Measurements from ENCODE around the gene ZDHHC11B. TPM values are rescaled to one million over a fixed set of nuclear protein-coding genes. Genes with fewer than 3 reads are reported as not detected.
A peak's percentile ranks its signal among the peaks of the same experiment; 100 is the strongest.
"Not testable (repeated sequence)": the region's sequence is repeated elsewhere in the genome, so short reads cannot be mapped to it uniquely, and the experiment has no call there.

ZDHHC11B gene
- total RNA-seq, 4 donors from 2014 or later, result 1.1 to 18.9 (median 2.4) TPM; not detected in 1

DNA sequence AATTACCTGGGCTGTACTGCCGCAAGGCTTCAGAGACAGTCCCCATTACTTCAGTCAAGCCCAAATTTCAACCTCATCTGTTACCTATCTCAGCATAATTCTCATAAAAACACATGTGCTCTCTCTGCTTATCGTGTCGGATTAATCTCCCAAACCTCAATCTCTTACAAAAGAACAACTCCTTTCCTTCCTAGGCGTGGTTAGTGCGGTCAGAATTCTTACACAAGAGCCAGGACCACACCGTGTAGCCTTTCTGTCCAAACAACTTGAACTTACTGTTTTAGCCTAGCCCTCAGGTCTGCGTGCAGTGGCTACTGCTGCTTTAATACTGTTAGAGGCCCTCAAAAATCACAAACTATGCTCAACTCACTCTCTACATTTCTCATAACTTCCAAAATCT, 78.4 kb downstream of the ZDHHC11B start:
- in situ Hi-C loops (cut with MboI; ENCODE audit: low pct_ligation_motif_present in 1 of 4, low pct_unique_long_range_greater_than_20kb in 1 of 4, low sequenced_read_pairs in 3 of 4); H3K27me3 ChIP-seq; H3K4me1 ChIP-seq; H3K9me3 ChIP-seq; intact Hi-C loops (cut with DNase I; ENCODE audit: low total_unique reads); H3K27ac ChIP-seq; H3K36me3 ChIP-seq; H3K4me3 ChIP-seq; DNase-seq: not testable (repeated sequence)
- WGBS, 2 donors (ENCODE audit: low coverage in 1 of 2), result 74 to 79% methylated on average over 7 of the region's 7 CpGs

DNA sequence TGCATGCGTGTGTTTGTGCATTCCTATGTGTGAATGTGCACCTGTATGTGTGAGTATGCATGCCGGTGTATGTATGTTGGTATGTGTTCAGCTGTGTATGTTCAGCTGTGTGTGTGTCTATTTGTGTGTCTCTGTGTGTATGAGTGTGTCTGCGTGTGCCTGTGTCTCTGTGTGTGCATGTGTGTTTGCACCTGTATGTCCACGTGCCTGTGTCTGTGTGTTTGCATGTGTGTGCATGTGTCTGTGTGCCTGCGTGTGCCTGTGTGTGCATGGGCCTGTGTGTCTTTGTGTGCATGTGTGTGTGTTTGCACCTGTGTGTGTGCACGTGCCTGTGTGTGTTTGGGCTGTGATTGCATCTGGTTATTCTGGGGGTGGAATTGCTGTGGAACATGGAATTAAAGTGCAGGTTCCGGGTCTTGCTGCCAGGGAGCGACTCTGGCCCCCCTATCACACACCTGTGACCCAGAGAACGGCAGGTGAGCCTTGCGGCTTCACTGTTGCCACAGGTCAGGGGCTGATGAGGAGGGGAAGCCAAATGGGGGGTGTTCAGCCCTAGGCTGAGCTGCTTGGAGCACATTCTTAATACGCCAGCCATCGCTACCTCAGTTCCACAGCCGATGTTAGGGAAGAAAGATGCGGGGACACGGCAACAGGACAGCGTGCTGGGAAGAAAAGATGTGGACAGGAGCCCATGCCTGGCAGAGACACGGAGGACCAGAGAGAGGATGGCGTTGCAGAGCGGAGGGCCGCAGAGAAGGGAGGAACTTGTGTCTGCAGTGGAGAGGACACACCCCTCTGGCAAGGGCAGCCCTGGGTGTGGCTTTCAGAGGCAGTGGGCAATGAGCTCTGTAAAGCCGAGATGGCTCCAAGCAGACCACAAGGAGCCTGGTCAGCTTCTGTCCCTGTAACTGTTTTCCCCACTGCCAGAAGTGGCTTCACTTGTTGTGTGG, 87.5 kb downstream of the ZDHHC11B start:
- H3K4me3 ChIP-seq; H3K27me3 ChIP-seq; H3K36me3 ChIP-seq; DNase-seq; H3K4me1 ChIP-seq; intact Hi-C loops (cut with DNase I; ENCODE audit: low total_unique reads); H3K27ac ChIP-seq: not testable (repeated sequence)
- WGBS, 2 donors (ENCODE audit: low coverage in 1 of 2), result 85% methylated on average over 21 of the region's 21 CpGs; no CpG with 5 or more reads in 1 of the 2 donors
- H3K9me3 ChIP-seq, result peaks cover 0 to 13% of the 10 kb centered on the region in 2 donors
- in situ Hi-C loops (cut with MboI; ENCODE audit: low pct_ligation_motif_present in 1 of 4, low pct_unique_long_range_greater_than_20kb in 1 of 4, low sequenced_read_pairs in 3 of 4), result loop anchor here in 1 of 4 donors (5.0 kb wide), 1 partner anchor 90 kb away; no protein-coding TSS in a partner anchor

DNA sequence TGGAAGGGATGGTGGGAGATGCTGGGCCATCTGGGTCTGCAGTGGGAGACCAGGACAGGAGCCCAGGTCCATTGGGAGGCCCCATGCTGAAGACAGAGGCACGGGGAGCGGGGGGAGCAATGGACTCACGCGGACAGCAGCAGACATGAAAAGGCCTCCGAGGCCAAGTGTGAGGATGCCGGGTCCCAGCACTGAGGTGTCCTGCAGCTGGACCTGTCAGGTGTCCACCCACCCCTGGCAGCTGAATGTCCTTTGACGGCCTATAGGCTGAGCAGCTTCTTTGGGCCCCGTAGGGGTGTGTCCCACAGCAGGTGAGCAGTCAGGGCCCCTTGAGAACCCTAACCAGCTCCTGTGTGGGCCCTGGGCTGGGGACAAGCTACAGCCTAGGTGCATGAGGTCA, 88.3 kb downstream of the ZDHHC11B start:
- DNase-seq; intact Hi-C loops (cut with DNase I; ENCODE audit: low total_unique reads); H3K4me3 ChIP-seq; H3K36me3 ChIP-seq; H3K4me1 ChIP-seq; H3K27ac ChIP-seq; H3K27me3 ChIP-seq: not testable (repeated sequence)
- in situ Hi-C loops (cut with MboI; ENCODE audit: low pct_ligation_motif_present in 1 of 4, low pct_unique_long_range_greater_than_20kb in 1 of 4, low sequenced_read_pairs in 3 of 4), result loop anchor here in 1 of 4 donors (5.0 kb wide), 1 partner anchor 91 kb away; no protein-coding TSS in a partner anchor
- 95% methylated on average over 8 of the region's 8 CpGs; no CpG with 5 or more reads in 1 of the 2 donors for WGBS, 2 donors (ENCODE audit: low coverage in 1 of 2)
- peaks cover 0 to 13% of the 10 kb centered on the region in 2 donors for H3K9me3 ChIP-seq

DNA sequence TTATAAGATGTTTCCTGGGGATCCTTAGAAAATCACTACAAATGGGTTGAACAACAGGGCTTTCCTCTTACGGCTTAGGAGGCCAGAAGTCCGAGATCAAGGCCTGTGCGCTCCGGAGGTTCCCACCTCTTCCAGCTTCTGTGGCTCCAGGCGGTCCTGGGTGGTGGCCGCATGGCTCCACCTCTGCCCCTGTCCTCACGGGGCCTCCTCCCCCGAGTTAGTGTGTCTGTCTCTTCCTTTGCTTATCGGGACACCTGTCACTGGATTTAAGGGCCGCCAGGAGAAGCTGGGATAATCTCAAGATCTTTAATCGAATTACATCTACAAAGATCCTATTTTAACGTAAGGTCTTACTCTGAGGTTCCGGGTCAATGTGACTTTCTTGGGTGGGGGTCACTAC, 89.1 kb downstream of the ZDHHC11B start:
- 88% methylated on average over 5 of the region's 13 CpGs; no CpG with 5 or more reads in 1 of the 2 donors for WGBS, 2 donors (ENCODE audit: low coverage in 1 of 2)
- H3K9me3 ChIP-seq, result peaks cover 0 to 13% of the 10 kb centered on the region in 2 donors
- intact Hi-C loops (cut with DNase I; ENCODE audit: low total_unique reads); H3K4me3 ChIP-seq; H3K4me1 ChIP-seq; H3K36me3 ChIP-seq; H3K27ac ChIP-seq; DNase-seq; H3K27me3 ChIP-seq: not testable (repeated sequence)
- in situ Hi-C loops (cut with MboI; ENCODE audit: low pct_ligation_motif_present in 1 of 4, low pct_unique_long_range_greater_than_20kb in 1 of 4, low sequenced_read_pairs in 3 of 4), result loop anchor here in 1 of 4 donors (5.0 kb wide), 1 partner anchor 92 kb away; no protein-coding TSS in a partner anchor

DNA sequence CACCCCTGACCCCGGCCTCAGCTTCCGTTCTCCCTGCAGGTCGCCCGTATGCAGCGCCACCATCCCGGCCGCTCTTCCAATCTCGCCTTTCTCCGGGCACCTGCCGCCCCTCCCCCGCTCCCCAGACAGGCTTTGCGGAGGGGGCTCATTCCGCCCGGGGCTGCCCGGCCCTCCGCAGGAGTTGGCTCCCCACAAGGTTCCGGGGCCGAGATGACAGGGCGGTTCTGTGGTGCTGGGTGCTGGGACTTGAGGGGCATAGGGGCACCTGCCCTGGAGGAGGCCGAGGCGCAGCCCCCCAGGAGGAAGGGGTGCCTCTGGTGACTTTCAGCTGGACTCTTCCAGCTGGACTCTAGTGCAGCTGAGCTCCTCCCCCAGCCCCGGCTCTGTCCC, 90.5 kb downstream of the ZDHHC11B start:
- in situ Hi-C loops (cut with MboI; ENCODE audit: low pct_ligation_motif_present in 1 of 4, low pct_unique_long_range_greater_than_20kb in 1 of 4, low sequenced_read_pairs in 3 of 4); H3K4me1 ChIP-seq; DNase-seq; H3K9me3 ChIP-seq; H3K27me3 ChIP-seq; H3K36me3 ChIP-seq; intact Hi-C loops (cut with DNase I; ENCODE audit: low total_unique reads): not testable (repeated sequence)
- 5% methylated on average over 15 of the region's 22 CpGs; no CpG with 5 or more reads in 1 of the 2 donors for WGBS, 2 donors (ENCODE audit: low coverage in 1 of 2)
- H3K4me3 ChIP-seq, result peak overlapping the region; percentile 44 to 89 (median 70)
- peak overlapping the region in 2 of 4 donors; percentile 80 to 85 for H3K27ac ChIP-seq

DNA sequence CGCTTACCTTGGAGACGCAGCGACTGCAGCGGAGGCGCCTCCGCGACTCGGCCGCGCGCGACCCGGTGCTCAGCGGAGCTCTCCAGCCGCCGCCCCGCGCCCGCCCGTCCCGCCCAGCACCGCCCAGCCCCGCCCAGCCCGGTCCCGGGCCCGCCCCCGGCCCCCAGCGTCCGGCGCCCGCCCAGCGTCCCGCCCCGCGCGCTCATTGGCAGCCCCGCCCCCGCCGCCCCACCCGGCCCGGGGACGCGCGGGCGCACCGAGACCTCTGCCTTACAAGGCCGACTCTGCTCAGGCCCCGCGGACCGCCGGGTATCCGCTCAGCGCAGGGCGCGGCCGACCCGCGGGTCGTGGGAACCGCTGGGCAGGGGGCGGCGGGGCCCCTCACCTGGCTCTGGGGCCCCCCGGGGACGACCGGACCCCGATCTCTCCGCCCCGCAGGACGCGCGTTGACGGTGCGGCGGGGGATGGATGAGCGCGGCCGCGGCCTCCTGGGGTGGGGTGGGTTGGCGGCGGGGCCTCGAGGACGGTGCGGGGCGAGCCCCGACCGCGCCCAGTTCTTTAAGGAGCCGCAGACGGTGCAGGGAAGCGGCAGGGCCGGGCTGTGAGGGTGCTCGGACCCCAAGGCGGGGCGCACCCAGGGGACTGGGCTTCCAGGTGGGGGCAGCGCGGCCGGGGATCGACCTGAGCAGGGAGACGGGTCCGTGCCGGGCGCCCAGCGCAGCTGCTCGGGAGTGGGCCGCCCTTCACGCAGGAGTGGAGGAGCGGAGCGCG, 91.1 kb downstream of the ZDHHC11B start, which contains the start of gene TPPP:
Gene TPPP, minus strand, starts transcription at position 82 of the 771 bp plus-strand sequence. CDS start 15,292 bp downstream, outside the sequence.
- in situ Hi-C loops (cut with MboI; ENCODE audit: low pct_ligation_motif_present in 1 of 4, low pct_unique_long_range_greater_than_20kb in 1 of 4, low sequenced_read_pairs in 3 of 4); H3K9me3 ChIP-seq; intact Hi-C loops (cut with DNase I; ENCODE audit: low total_unique reads); H3K36me3 ChIP-seq; H3K27me3 ChIP-seq; H3K4me1 ChIP-seq: not testable (repeated sequence)
- peak within 1 kb of the TSS; percentile 44 to 89 (median 70) for H3K4me3 ChIP-seq
- 0% methylated on average over 14 of the region's 109 CpGs; no CpG with 5 or more reads in 1 of the 2 donors for WGBS, 2 donors (ENCODE audit: low coverage in 1 of 2)
- DNase-seq, result peak; percentile 91
- TF ChIP-seq POLR2AphosphoS5 (IDR thresholded peaks at IDR 0.05) (peak; percentile 90 to 95 (median 94)), POLR2A (IDR thresholded peaks at IDR 0.05) (peak; percentile 69)
- peak within 1 kb of the TSS; percentile 80 to 85 (median 82) for H3K27ac ChIP-seq

DNA sequence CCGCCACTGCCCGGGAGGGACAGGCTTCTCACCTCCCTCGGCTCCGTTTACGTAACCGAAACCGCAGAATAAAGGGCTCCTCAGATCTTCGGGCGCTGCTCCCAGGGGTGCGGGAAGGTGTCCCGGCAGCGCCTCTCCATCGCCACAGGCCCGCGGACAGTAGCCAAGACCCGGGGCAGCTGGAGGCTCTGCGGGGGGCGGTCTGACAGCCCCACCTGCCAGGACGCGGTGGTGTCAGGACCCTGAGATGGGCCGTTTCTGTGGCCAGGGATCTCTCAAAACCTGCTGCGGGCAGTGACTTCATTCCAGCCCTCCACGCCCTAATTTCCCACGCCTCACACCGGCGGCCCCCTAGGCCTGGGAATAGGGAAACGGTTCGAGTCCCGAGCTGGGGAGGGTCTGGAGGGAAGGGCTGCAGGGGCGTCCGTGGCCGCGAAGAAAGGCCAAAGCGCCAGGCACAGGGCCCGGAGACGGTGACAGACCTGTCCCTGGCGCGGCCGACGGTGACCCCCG, 91.9 kb downstream of the ZDHHC11B start:
- Histone ChIP-seq H3K27ac (peak overlapping the region; percentile 73 to 83 (median 78)), H3K4me3 (peak overlapping the region; percentile 13 to 79 (median 52))
- H3K36me3 ChIP-seq; in situ Hi-C loops (cut with MboI; ENCODE audit: low pct_ligation_motif_present in 1 of 4, low pct_unique_long_range_greater_than_20kb in 1 of 4, low sequenced_read_pairs in 3 of 4); DNase-seq; H3K27me3 ChIP-seq; H3K4me1 ChIP-seq; H3K9me3 ChIP-seq; intact Hi-C loops (cut with DNase I; ENCODE audit: low total_unique reads): not testable (repeated sequence)
- WGBS, 2 donors (ENCODE audit: low coverage in 1 of 2), result 1% methylated on average over 27 of the region's 41 CpGs; no CpG with 5 or more reads in 1 of the 2 donors
